Cardiac muscle cell (in vitro differentiated cells and primary cell): ENCODE data around the gene MLLT1. TPM values are rescaled to one million over a fixed set of nuclear protein-coding genes. Genes with fewer than 3 reads are reported as not detected.

Experiments used
- DNase-seq, 2 donors: peaks; one replicate each; pipeline versions ENCODE4 v3.0.0 to v3.0.0-alpha.2; 2010 to 2017; ENCODE audit warnings: low read depth in 1 of 2, low spot score in 1 of 2
- H3K27ac ChIP-seq: fragments of 200-600 bp; sonication (generic); 2 replicates; pipeline ENCODE4 v1.5.1; 2016
- H3K27me3 ChIP-seq: fragments of 200-600 bp; sonication (generic); 2 replicates; pipeline ENCODE4 v1.6.0; 2016; ENCODE audit warnings: control low read depth
- H3K36me3 ChIP-seq: fragments of 200-600 bp; sonication (generic); 2 replicates; pipeline ENCODE4 v1.5.1; 2016; ENCODE audit warnings: control low read depth
- H3K4me1 ChIP-seq: fragments of 200-600 bp; sonication (generic); 2 replicates; pipeline ENCODE4 v1.8.1; 2017; ENCODE audit warnings: low read depth, mild to moderate bottlenecking, mixed run types
- H3K4me3 ChIP-seq: fragments of 200-600 bp; sonication (generic); 2 replicates; pipeline ENCODE4 v1.5.1; 2016; ENCODE audit warnings: mild to moderate bottlenecking
- H3K9me3 ChIP-seq: fragments of 200-600 bp; sonication (generic); 2 replicates; pipeline ENCODE4 v1.5.1; 2017; ENCODE audit warnings: low read depth, mild to moderate bottlenecking, control low read depth
- CTCF ChIP-seq: IDR thresholded peaks from 2 replicates; pipeline ENCODE4 v1.5.1; 2012; ENCODE audit warnings: low read depth, mild to moderate bottlenecking, low read length
- polyA plus RNA-seq: library from polyadenylated mRNA; unstranded; fragments of >200 nt; fragmentation: Nextera tagmentation; extraction: Ambion mirVana; gene quantifications from 2 replicates; pipeline ENCODE4 v1.2.1, GENCODE V29; 2016
- total RNA-seq: library from RNA; depleted of rRNA; stranded (reverse); fragments of >200 nt; gene quantifications from 2 replicates; pipeline ENCODE4 v1.2.3, GENCODE V29; 2016

Gene MLLT1
- total and polyA plus RNA-seq, 2 experiments from 2014 or later: 31.1 to 46.9 TPM

GRCh38 chr19:6204866-6205723 lies 74.7 kb downstream of the MLLT1 start:
- no peak overlapping the region for H3K27ac ChIP-seq
- TF ChIP-seq CTCF: no peak
- no peaks in the 10 kb centered on the region for H3K36me3 ChIP-seq
- H3K4me3 ChIP-seq: no peak overlapping the region
- no peak for DNase-seq
- no peaks in the 10 kb centered on the region for H3K4me1 ChIP-seq
- no peaks in the 10 kb centered on the region for H3K27me3 ChIP-seq
- no peaks in the 10 kb centered on the region for H3K9me3 ChIP-seq

- H3K27ac ChIP-seq: no peak overlapping the region
- peak in 1 of 2 donors; percentile 43 for DNase-seq
- no peaks in the 10 kb centered on the region for H3K4me1 ChIP-seq
- no peaks in the 10 kb centered on the region for H3K27me3 ChIP-seq
- H3K9me3 ChIP-seq: no peaks in the 10 kb centered on the region
- H3K4me3 ChIP-seq: no peak overlapping the region
- no peak for TF ChIP-seq CTCF
- no peaks in the 10 kb centered on the region for H3K36me3 ChIP-seq
These were observed 75.6 kb downstream of the MLLT1 start for GRCh38 chr19:6204212-6204611.

DNA sequence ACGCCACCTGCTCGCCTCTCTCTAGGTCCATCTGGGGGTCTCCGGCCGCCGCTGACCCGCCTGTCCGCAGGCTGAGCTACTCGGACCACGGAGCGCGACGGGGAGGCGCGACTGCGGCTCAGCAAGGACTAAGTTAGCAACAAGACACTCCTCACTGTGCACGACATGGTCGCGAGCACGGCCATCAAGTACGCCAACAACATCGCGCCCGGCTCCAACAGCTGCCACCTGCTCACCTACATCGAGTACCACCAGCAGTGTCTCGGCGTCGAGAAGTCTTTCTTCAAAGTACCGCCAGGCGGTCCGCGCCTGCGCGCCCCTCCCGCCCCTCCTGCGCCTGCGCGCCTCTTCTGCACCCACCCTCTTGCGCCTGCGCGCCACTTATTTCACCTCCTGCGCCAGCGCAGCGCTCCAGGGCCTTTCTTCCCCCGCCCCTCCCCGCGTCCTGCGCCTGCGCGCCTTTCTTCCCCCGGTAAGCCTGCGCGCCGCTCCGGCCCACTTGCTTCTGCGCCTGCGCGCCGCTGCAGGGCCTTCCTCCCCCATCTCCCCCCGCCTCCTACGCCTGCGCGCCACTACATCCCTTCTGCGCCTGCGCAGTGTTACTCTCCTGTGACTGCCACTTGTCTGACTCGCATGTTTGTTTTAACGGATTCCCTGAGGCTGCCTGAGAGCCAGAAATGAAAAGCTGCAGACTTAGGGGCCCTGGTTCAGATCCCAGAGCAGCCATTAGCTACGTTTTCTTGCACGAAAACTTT lies 80.4 kb downstream of the MLLT1 start:
- peak; percentile 30 for TF ChIP-seq CTCF
- DNase-seq: peak; percentile 99
- no peaks in the 10 kb centered on the region for H3K36me3 ChIP-seq
- H3K4me1 ChIP-seq: no peaks in the 10 kb centered on the region
- no peaks in the 10 kb centered on the region for H3K9me3 ChIP-seq
- peak overlapping the region; percentile 74 for H3K27ac ChIP-seq
- peak overlapping the region; percentile 59 for H3K4me3 ChIP-seq
- H3K27me3 ChIP-seq: no peaks in the 10 kb centered on the region

GRCh38 chr19:6198896-6199239 lies 80.9 kb downstream of the MLLT1 start:
- Histone ChIP-seq H3K27ac (peak overlapping the region; percentile 44), H3K9me3 (no peaks in the 10 kb centered on the region), H3K36me3 (no peaks in the 10 kb centered on the region), H3K4me3 (peak overlapping the region; percentile 59), H3K4me1 (no peaks in the 10 kb centered on the region), H3K27me3 (no peaks in the 10 kb centered on the region)
- no peak for DNase-seq
- no peak for TF ChIP-seq CTCF

GRCh38 chr19:6196361-6196760 lies 83.4 kb downstream of the MLLT1 start:
- H3K4me1 ChIP-seq: no peaks in the 10 kb centered on the region
- H3K4me3 ChIP-seq: no peak overlapping the region
- H3K27ac ChIP-seq: no peak overlapping the region
- DNase-seq: no peak
- no peaks in the 10 kb centered on the region for H3K36me3 ChIP-seq
- no peaks in the 10 kb centered on the region for H3K27me3 ChIP-seq
- H3K9me3 ChIP-seq: no peaks in the 10 kb centered on the region
- TF ChIP-seq CTCF: no peak
